GM11168 (cell line): ENCODE data around the gene ELL.

ENCODE experiments used
- in situ Hi-C: fragments of 300-500 bp; cut with MboI; formaldehyde crosslinking; loops from one replicate; pipeline ENCODE4 v1.12.0; 2022; ENCODE audit warnings: low sequenced_read_pairs; ENCODE audit not compliant: unreplicated experiment

Gene ELL

DNA sequence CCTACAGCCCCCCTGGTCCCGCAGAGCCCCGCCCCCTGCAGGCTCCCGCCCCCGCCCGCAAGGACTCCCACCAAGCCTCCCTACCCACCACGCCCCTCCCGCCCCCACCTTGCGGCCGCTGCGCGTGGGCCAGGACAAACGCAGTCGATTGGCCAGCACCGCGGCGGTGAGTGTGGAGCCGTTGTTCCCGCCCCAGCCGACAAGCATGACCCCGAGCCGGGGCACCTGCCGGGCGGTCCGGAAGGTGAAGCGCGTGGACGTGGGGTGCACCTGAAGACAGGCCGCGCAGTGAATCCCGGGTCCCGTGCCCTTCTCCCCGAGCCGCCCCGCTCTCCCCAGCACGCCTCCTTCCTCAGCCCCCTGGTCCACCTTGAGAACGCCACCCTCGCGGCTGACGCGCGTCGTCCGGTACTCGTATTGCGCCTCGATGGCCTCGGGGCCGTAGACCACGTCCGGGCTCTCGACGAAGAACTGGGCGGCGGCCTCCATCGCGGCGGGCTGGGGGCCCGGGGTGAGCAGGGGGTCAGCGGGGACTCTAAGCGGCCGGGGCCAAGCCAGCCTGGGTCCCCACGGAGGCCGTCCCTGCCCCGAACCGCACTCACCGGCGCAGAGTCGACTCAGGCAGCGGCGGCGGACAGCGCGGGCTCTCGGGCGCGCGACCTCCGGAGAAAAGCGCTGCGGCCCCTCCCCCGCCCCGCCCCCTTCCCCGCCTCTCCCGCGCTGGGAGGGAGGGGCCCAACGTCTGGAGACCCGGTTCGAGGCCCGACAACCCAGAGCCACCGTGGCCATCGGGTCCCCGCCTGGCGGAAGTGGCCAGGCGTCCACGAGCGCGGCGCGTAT is 84.2 kb downstream of the ELL start, which contains the start of gene ISYNA1:
TSS of gene ISYNA1 (minus strand) at position 643 of the 840 bp plus-strand sequence. CDS start at position 489, 154 bp downstream.
- in situ Hi-C loops: no loop called here

DNA sequence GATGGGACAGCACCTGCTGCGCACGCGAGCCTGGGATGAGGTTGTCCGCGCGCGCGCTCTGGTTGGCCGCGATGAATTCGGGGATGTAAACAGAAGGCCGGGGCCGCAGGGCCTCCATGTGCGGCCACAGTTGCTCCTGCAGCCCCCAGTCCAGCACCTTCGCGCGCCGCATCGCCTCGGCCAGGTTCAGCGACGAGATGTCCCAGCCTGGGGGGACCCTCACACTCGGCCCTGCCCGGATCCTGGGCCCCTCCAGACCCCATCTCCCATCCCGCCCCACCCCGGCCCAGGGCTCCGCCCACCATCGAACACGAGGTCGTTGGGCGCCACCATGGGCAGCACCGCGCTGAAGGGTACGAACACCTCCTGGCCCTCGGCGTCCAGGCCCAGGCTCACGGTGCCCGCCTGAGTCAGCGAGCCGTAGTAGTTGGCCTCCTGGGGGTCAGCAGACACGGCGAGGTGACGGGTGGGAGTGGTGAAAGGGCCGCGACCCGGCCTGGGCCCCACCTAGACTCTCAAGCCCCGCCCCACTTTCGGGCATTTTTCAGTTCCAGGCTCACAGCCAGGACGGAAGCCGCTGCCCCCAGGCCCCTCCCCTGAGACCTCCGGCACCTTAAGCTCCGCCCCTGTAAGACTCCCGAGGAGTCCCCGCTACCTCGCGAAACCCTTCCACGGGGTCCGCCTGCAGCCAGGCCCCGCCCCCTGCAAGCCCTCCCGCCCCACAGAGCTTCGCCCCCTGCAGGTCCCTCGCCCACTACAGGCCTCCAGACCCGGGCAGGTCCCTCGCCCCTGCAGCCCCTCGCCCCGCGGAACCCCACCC is 85.0 kb downstream of the ELL start:
- in situ Hi-C loops: no loop called here

DNA sequence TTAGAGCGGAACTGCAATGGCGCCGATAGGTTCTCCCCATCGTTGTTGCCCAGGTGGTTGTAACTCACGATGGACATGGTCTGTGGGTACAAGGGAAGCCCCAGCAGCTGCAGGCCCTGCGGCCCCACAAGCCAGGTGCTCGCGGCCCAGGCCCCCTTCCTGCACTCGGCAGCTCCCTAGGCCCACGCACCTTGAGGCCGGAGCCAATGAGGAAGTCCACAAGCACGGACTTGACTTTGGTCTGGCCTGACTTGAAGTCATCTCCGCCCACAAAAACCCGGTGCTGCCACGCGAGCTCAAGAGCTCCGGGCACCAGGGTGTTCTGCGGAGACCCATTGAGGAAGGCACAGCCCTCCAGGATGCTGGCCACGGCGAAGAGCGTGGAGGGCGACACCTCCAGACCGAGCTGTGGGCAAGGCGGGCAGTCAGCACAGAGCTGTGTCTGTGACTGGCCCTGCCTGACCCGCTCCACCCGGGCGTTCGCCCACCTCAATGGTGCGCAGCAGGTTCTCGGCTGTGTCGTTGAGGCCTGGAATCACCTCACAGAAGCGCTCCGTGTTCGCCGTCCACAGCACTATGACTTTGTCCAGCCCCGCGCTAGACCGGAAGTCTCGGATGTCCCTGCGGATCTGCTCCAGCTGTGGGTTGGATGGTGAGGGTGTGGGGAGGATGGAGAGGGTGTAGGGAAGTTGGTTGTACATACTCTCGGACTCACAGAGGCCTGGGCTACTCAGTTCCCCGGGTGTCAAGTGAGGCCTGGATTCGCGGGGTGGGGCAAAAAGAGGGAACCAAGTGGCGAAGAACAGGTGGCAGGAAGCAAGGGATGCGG is 85.8 kb downstream of the ELL start:
- in situ Hi-C loops: no loop called here

DNA sequence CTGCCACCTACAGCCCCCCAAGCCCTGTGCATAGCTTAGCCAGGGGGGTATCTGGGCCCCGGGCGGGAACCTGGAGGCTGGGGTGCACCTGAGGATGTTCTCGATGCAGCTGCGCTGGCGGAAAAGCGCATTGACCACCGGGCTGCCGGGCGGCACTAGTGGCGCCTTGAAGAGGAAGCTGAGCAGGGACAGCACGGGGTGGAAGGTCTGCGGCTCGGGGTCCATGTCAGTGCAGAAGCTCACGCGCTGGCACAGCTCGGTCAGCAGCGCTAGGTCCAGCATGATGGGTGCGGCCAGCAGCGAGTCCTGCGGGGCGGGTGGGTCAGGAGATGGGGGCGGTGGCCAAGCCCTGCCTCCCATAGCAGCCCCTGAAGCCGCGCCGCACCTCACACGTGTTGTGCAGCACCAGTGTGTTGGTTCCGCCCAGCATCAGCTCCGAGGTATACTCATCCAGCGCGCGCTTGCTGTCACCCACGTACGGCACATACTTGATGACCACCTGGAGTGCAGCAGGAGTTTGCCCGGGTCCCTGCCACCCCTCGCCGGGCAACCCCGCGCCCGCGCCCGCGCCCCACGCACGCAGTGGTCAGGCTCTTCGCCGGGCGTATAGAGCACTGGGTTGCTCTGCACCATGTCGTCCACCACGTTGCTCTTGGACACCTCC is 86.6 kb downstream of the ELL start:
- in situ Hi-C loops: no loop called here

DNA sequence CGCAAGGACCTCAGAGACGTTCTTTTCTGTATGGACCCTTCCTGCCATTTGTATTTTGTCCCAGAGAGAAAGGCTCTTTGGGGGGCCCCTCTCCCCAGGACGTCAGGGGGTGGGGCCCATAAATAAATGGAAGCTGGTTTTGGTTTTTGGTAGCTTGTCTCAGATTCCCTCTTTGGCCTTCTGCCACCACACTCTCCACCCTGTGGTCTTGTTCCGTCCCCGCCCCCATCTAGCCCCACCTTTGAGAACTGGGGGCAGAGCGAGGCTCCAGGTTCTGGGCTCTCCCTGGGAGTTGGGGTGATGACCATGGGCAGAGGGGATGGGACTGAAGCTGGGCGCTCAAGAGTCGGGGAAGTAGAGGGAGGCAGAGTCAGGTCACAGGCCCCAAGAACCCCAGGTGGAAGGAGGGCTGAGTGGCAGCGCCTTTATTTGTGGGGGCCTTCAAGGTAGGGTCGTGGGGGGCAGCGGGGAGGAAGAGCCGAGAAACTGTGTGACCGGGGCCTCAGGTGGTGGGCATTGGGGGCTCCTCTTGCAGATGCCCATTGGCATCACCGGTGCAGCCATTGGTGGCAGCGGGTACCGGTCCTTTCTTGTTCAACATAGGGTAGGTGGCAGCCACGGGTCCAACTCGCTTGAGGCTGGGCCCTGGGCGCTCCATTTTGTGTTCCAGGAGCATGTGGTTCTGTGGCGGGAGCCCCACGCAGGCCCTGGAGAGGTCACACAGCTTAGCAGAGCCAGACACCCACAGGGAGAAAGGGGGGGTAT is 87.3 kb downstream of the ELL start:
- in situ Hi-C loops: no loop called here

DNA sequence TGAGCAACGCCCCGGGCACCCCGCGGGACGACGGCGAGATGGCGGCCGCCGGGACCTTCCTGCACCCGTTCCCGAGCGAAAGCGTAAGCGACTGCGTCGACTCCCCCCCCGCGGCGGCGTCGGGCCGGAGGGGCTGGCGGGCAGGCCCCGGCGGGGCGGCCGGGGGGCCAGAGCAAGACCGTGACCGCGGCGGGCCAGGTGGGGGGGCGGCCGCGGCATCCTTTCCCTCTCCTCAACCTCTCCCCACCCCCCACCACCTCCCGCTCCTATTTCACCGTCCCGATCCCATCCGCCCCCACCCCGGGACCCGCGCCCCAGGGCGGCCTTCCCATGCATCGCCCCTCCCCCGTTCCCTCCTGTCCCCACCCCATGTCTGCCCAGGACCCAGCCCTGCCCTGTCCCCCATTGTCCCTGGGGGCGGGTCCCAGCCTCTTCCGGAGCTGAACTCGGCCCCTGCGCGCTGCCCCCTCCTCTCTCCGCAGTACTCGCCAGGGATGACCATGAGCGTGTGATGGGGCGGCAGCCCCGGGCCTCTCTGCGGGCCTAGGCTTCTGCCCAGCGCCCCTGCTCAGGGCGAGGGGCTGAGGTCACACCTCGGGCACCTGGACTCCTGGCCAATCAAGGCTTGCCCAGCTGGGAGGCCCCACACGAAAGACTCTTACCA is 88.0 kb downstream of the ELL start:
- in situ Hi-C loops: no loop called here

DNA sequence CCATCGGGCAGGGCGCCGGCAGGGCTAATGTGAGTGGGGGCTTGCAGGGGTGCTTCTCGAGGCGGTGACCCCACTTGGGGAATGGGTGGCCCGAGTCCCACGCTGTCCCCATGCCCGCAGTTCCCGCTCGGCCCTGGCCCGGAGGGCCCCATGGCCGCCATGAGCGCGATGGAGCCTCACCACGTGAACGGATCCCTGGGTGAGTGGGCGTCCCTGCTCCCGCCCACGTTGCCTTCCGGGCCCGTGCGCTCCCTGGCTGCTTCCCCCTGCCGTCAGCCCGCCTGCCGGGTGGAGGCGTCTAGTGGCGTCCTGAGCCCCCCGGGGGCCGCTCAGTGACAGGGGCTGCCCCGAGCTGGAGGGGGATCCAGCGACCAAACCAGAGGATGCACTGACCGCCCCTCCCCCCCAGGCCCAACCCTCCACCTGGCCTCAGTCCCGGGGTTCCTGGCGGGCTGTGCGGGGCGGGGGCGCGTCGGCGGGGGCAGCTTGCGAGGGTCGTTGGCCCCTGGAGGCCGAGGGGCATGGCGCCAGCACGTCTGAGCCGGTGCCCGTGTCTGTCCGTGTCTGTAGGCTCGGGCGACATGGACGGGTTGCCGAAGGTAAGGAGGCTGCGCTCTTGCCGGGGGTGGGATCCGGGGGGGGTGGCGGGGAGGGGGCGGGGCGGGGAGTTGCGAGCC is 88.7 kb downstream of the ELL start:
- in situ Hi-C loops: no loop called here

DNA sequence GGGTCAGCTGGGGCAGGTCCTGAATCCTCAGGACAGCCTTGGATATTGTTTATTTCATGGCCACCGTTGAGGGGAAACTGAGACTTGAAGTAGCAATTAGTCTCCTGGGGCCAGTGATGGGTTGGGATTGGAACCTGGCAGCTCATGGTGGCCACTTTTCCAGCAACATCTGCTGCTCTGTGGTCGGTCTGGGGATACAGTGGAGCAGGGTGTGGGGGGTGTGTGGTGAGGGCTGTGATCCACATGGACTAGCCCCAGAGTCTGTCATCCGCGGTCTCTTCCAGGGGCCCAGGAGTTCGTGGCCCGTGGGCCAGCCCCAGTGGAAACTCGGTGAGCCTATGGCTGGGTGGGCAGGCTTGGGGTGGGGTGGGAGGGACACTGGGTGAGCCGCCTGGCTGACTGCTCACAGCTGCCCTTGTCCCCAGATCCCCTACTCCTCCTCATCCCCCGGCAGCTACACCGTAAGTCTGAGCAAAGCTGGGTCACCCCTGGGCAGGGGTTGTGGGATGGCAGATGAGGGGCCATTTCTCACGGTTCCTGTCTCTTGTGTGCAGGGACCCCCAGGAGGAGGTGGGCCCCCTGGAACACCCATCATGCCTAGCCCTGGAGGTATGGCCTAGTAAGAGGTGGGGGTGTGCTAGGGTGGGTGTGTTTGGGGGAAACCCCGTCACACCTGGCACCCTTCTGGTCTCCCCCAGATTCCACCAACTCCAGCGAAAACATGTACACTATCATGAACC is 89.4 kb downstream of the ELL start:
- in situ Hi-C loops: no loop called here

DNA sequence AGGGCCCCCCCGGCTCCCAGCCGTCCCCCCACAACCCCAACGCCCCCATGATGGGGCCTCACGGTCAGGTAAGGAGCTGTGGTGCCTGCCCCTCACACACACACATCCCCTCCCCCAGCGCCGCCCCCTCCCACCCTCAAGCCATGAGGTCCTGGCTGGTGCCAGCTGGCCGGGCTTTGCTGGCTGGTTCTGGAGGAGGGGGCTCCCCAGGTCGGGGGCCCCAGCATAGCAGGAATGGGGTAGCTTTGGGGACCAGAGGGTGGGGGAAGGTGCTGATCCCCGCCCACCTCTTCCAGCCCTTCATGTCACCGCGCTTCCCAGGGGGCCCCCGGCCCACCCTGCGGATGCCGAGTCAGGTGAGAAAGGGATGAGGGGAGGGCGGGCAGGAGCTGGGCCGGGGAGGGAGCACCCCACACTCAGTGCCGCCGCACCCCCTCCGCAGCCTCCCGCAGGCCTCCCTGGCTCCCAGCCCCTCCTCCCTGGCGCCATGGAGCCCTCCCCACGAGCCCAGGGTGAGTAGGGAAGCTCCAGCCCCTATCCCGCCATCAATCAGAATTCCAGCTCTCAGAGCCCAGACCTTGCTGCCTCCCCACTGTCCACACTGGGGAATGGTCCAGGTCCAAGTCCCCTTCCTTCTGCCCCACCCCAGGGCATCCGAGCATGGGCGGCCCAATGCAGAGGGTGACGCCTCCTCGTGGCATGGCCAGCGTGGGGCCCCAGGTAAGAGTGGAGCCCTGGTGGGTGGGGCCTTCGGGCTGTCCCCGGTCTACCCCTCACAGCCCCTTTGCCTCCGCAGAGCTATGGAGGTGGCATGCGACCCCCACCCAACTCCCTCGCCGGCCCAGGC is 90.3 kb downstream of the ELL start:
- in situ Hi-C loops: no loop called here

DNA sequence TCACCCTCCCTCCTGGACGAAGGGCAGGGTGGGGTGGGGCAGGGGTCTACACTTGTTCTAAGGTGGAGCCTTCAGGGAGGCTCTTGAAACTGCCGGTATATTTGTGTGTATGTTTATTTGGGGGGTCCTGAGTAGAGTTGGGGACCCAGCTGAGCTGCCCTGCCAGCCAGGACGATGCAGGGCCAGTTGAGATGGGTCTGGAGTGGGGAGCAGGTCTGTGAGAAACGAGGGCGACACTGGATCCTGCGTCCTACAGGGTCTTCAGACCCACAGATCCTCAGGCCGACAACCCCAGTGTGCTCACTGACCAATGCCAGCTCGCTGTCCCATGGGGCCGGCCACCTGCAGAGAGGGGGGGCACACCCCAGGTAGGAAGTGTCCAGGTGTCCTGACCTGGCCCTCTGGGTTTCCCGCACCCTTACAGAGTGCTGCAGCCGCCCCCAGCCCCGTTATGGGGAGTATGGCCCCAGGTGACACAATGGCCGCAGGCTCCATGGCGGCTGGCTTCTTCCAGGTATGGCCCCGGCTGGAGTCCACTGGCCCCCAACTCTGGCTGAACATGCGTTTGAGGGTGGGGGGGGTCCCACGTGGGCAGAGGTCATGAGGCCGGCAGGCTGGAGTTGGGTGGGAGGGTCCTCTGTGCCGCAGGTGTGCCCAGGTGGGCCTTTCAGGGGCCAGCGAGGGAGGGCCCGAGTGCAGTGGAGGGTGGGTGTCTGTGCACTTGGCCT is 91.3 kb downstream of the ELL start:
- in situ Hi-C loops: no loop called here

DNA sequence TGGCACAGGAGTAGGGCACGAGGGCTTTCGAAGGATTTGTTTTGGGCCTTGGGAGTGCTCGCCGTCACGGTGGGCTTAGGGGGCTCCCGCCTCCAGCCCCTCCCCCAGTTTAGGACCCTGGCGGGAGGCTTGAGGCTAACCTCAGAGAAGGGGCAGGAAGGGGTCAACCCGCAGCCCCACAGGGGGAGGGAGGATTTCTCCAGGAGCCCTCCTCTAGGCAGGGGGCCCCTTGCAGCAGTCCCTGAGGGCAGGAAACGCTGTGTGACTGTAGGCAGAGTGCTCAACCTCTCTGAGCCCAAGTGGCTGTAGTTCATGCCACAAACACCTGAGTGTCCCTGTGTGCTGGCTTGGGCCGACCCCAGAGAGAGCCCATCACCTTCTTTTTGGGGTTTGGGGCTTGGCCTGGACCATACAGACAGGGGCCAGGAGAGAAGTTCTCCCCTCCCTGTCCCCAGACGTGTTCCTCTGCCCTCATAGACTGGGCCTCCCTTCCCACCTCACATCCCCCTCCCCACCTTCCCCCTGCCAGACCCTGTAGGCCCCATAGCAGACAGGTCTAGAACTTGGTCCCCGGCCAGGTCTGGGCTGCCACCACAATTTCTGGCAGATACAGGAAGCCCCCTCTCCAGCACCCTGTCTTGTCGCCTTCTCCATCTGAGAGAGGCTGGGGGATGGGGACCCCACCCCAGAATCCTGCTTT is 92.0 kb downstream of the ELL start:
- in situ Hi-C loops: no loop called here

DNA sequence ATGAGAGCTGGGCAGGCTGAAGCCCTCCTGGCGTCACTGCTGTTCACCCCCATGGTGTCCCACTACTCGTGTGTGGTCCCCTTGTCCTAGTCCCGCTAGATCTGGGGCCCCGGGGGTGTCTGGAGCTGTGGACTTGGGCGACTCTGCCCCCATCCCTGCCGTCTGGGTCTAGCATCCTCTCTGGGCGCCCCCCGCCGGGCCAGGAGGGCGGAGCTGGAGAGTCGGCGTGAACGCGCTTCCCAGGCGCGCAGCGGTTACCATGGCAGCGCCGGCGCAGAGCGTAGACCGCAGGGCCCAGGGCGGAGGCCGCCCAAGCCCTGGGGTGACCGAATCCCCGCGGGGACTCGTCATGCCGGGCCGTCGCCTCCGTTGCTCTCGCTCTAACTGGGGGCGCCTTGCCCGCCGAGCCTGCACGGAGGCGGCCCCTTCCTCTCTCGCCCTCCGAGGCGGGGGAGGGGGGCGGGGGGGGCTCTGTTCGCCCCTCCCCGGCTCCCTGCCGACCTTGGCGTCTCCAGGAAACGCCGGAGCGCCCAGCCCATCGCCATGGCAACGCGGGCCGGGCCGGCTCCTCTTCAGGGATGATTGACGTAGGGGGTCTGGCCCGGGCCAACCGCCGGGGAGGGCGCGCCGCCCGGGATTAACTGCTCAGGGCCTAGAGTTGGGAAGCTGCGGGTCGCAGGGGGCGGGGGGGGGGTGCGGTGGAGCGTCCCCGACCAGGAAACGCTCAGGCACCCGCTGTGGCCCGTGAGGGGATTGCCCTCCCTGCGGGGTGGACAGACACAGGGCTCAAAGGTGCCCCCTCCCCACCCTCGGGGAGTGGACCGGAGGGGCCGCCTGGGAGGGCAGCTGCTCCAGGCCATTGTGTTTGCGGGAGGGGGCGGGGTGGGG is 92.8 kb downstream of the ELL start:
- in situ Hi-C loops: no loop called here

DNA sequence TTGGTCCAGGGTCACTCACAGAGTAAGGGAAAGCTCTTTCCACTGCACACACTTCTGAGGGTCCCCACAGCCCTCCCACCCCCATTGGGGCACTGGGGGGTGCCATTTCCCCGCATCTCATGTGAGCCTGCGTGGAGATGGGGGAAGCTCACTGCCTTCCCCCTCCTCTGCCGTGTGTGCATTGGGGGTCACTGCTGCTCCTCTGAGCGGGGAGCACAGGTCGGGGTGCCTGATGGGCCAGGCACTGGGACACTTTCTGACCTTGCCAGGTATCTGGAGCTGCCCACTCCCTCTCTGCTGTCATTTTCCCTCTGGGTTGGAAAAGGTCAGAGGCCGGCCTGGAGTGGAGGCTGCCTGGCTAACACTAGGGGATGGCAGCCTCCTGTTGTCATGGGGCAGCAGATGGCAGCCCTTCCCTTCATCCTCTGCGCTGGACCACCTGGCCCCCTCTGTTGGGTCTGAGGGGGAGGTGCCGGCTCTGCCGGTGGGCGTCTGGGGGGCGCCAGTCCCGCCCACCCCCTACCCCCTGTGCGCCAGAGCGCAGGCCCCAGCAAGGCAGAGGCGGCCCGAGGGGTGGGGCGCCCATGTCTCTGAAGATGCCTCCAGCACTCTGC is 93.6 kb downstream of the ELL start:
- in situ Hi-C loops: no loop called here

DNA sequence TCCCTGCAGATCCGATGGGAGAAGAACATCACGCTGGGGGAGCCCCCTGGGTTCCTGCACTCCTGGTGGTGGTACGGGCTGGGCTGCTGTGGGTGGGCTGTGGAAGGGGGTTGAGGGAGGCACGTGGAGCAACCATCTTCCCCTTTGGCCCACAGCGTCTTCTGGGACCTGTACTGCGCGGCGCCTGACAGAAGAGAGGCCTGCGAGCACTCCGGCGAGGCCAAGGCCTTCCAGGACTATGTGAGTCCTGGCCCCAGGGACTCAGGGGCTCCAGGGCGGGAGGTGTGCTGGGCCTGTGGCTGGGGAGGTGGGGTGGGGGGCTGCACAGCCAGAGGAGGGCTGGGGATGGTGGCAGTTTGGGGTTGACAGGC is 94.1 kb downstream of the ELL start:
- in situ Hi-C loops: no loop called here
